H1 (cell line): ENCODE results near the gene UBXN4. TPM values are rescaled to one million over a fixed set of nuclear protein-coding genes. Genes with fewer than 3 reads are reported as not detected.

ENCODE experiments used
- CTCF ChIA-PET: fragments of 300-600 bp; sonication (Branson Sonifier 250); formaldehyde crosslinking; loops from one replicate; lab custom pipeline; 2021; ENCODE audit not compliant: partially characterized antibody; lab: Charles Lee
- POLR2A ChIA-PET: fragments of 300-600 bp; sonication (Branson Sonifier 250); formaldehyde crosslinking; loops from one replicate; lab custom pipeline; 2021; ENCODE audit warnings: inconsistent platforms; ENCODE audit not compliant: partially characterized antibody; lab: Charles Lee
- DNase-seq, 2 experiments: peaks; one replicate each; pipeline versions ENCODE4 v3.0.0 to v3.0.0-alpha.2; 2010 to 2022; ENCODE audit warnings: low spot score in 2 of 2, low read depth in 1 of 2, mixed read lengths in 1 of 2
- FAIRE-seq: peaks from 2 replicates; lab custom pipeline; 2011; peaks lifted over from hg19 to GRCh38; lab: Jason Lieb, UNC
- H2AFZ ChIP-seq: 2 replicates; pipeline ENCODE4 v1.8.1; 2012; ENCODE audit warnings: low read length, inconsistent platforms
- H2AK5ac ChIP-seq: 2 replicates; pipeline ENCODE4 v1.6.1; 2013; ENCODE audit warnings: low read depth, low read length
- H2BK120ac ChIP-seq: replicated peaks from 2 replicates; pipeline ENCODE3; 2013; ENCODE audit warnings: low read depth, low read length, inconsistent platforms
- H2BK12ac ChIP-seq: 2 replicates; pipeline ENCODE4 v1.6.1; 2013; ENCODE audit warnings: low read depth, low read length
- H2BK15ac ChIP-seq: 2 replicates; pipeline ENCODE4 v1.6.1; 2013; ENCODE audit warnings: low read length
- H2BK20ac ChIP-seq: 2 replicates; pipeline ENCODE4 v1.6.1; 2013; ENCODE audit warnings: low read length
- H2BK5ac ChIP-seq: 2 replicates; pipeline ENCODE4 v1.6.1; 2013; ENCODE audit warnings: low read depth, low read length
- H3K14ac ChIP-seq: 2 replicates; pipeline ENCODE4 v1.6.1; 2013; ENCODE audit warnings: inconsistent platforms; ENCODE audit not compliant: insufficient read length
- H3K18ac ChIP-seq: 2 replicates; pipeline ENCODE4 v1.6.1; 2013; ENCODE audit warnings: low read length; ENCODE audit errors: extremely low read depth
- H3K23ac ChIP-seq: 2 replicates; pipeline ENCODE4 v1.6.1; 2013; ENCODE audit warnings: inconsistent platforms; ENCODE audit not compliant: insufficient read length
- H3K23me2 ChIP-seq: 2 replicates; pipeline ENCODE4 v1.6.1; 2013; ENCODE audit warnings: low read depth, low read length
- H3K27ac ChIP-seq: 2 replicates; pipeline ENCODE4 v1.6.1; 2011; ENCODE audit warnings: low read depth, low read length, inconsistent platforms
- H3K27me3 ChIP-seq, 4 experiments: replicated peaks in 1 of 4; 1 replicate in 1 of 4; 2 replicates in 3 of 4; pipeline versions ENCODE4 v1.6.1 to v1.8.1; 2011 to 2013; ENCODE audit warnings: low read length in 3 of 4, mild to moderate bottlenecking in 3 of 4, inconsistent platforms in 2 of 4, mixed read lengths in 2 of 4, moderate library complexity in 1 of 4; ENCODE audit not compliant: control insufficient read depth in 3 of 4, insufficient read depth in 3 of 4; ENCODE audit errors: extremely low read depth in 1 of 4
- H3K36me3 ChIP-seq, 4 experiments: 2 replicates each; pipeline versions ENCODE4 v1.6.1 to v1.8.1; 2011 to 2013; ENCODE audit warnings: mild to moderate bottlenecking in 4 of 4, low read length in 3 of 4, moderate library complexity in 2 of 4, control low read depth in 1 of 4, inconsistent platforms in 1 of 4; ENCODE audit not compliant: insufficient read depth in 4 of 4, control insufficient read depth in 2 of 4
- H3K4ac ChIP-seq: replicated peaks from 2 replicates; pipeline ENCODE3; 2013; ENCODE audit warnings: low read length, low read depth, mixed read lengths, inconsistent platforms; ENCODE audit not compliant: insufficient read length
- H3K4me1 ChIP-seq, 4 experiments: replicated peaks in 1 of 4; 1 replicate in 1 of 4; 2 replicates in 3 of 4; pipeline versions ENCODE4 v1.6.1 to v1.8.1; 2011 to 2013; ENCODE audit warnings: low read length in 3 of 4, inconsistent platforms in 2 of 4, mixed read lengths in 1 of 4; ENCODE audit not compliant: insufficient read depth in 4 of 4, control insufficient read depth in 3 of 4
- H3K4me2 ChIP-seq, 2 experiments: 2 replicates each; pipeline versions ENCODE4 v1.6.1 to v1.8.1; 2011 to 2013; ENCODE audit warnings: low read depth in 2 of 2, low read length in 2 of 2, control low read depth in 1 of 2, inconsistent platforms in 1 of 2, mild to moderate bottlenecking in 1 of 2; ENCODE audit not compliant: insufficient read depth in 1 of 2
- H3K4me3 ChIP-seq, 4 experiments: fragments of 200-600, 300-600 bp in 1 of 4; sonication (generic), shearing (Covaris generic), sonication (Bioruptor Twin) in 1 of 4; 2 replicates each; pipeline versions ENCODE4 v1.5.1 to v1.8.1; 2011 to 2016; ENCODE audit warnings: low read length in 4 of 4, low read depth in 3 of 4, control low read depth in 2 of 4, inconsistent platforms in 2 of 4, mild to moderate bottlenecking in 2 of 4, mixed read lengths in 1 of 4, moderate library complexity in 1 of 4; ENCODE audit not compliant: insufficient read depth in 2 of 4; ENCODE audit errors: extremely low read depth in 1 of 4
- H3K56ac ChIP-seq: replicated peaks from 2 replicates; pipeline ENCODE3; 2013; ENCODE audit warnings: low read depth, mild to moderate bottlenecking, mixed read lengths, low read length, inconsistent platforms; ENCODE audit not compliant: insufficient read length
- H3K79me1 ChIP-seq: 2 replicates; pipeline ENCODE4 v1.6.1; 2013; ENCODE audit warnings: low read depth, low read length, control low read depth
- H3K79me2 ChIP-seq, 2 experiments: 2 replicates each; pipeline versions ENCODE4 v1.6.1 to v1.8.1; 2012 to 2013; ENCODE audit warnings: low read length in 2 of 2, mild to moderate bottlenecking in 2 of 2, inconsistent platforms in 1 of 2; ENCODE audit not compliant: insufficient read depth in 2 of 2, control insufficient read depth in 1 of 2
- H3K9ac ChIP-seq, 4 experiments: replicated peaks in 1 of 4; 1 replicate in 1 of 4; 2 replicates in 3 of 4; pipeline versions ENCODE4 v1.6.1 to v1.8.1; 2011 to 2013; ENCODE audit warnings: low read depth in 3 of 4, low read length in 3 of 4, control low read depth in 2 of 4, mild to moderate bottlenecking in 2 of 4, moderate library complexity in 2 of 4, inconsistent platforms in 1 of 4; ENCODE audit errors: extremely low read depth in 1 of 4
- H3K9me3 ChIP-seq, 2 experiments: 2 replicates each; pipeline versions ENCODE4 v1.6.1 to v1.8.1; 2012 to 2013; ENCODE audit warnings: mild to moderate bottlenecking in 2 of 2, moderate library complexity in 2 of 2, control low read depth in 1 of 2, inconsistent platforms in 1 of 2, low read depth in 1 of 2, low read length in 1 of 2, mixed read lengths in 1 of 2; ENCODE audit not compliant: insufficient read depth in 2 of 2
- H4K20me1 ChIP-seq, 2 experiments: replicated peaks in 1 of 2; 2 replicates each; pipeline versions ENCODE3 to v1.8.1; 2011 to 2013; ENCODE audit warnings: inconsistent platforms in 2 of 2, low read length in 2 of 2, mild to moderate bottlenecking in 1 of 2; ENCODE audit not compliant: insufficient read depth in 2 of 2, control insufficient read depth in 1 of 2
- H4K5ac ChIP-seq: 2 replicates; pipeline ENCODE4 v1.6.1; 2013; ENCODE audit warnings: low read length, low read depth, mixed read lengths, inconsistent platforms; ENCODE audit not compliant: insufficient read length
- H4K8ac ChIP-seq: 2 replicates; pipeline ENCODE4 v1.8.0; 2013; ENCODE audit warnings: mild to moderate bottlenecking, moderate library complexity, low read length, inconsistent platforms; ENCODE audit not compliant: insufficient read depth; ENCODE audit errors: extremely low read depth
- H4K91ac ChIP-seq: replicated peaks from 2 replicates; pipeline ENCODE3; 2013; ENCODE audit warnings: low read length, mixed read lengths, inconsistent platforms; ENCODE audit not compliant: insufficient read length
- CBX8 ChIP-seq: fragments of 300-800, 300-1000 bp; sonication (generic); IDR thresholded peaks from 2 replicates; pipeline ENCODE4 v1.7.1; 2016; ENCODE audit warnings: low read depth, low read length, borderline replicate concordance
- CTBP2 ChIP-seq: IDR thresholded peaks from 2 replicates; pipeline ENCODE4 v1.7.0; 2011; ENCODE audit warnings: borderline replicate concordance, mild to moderate bottlenecking, moderate library complexity, mixed read lengths, low read length; ENCODE audit not compliant: insufficient read depth, insufficient read length
- EGR1 ChIP-seq: IDR thresholded peaks from 2 replicates; pipeline ENCODE4 v1.6.1; 2011; ENCODE audit warnings: low read depth, low read length, borderline replicate concordance
- HDAC6 ChIP-seq: IDR thresholded peaks from one replicate; pipeline ENCODE4 v1.7.1; 2012; ENCODE audit warnings: low read depth, mild to moderate bottlenecking, inconsistent platforms, low read length, moderate library complexity
- JUN ChIP-seq: IDR thresholded peaks from 2 replicates; pipeline ENCODE4 v1.6.1; 2011; ENCODE audit warnings: low read depth, mild to moderate bottlenecking, improper control_type of control experiment, low read length
- JUND ChIP-seq: IDR thresholded peaks from 2 replicates; pipeline ENCODE4 v1.6.1; 2011; ENCODE audit warnings: mild to moderate bottlenecking, improper control_type of control experiment, low read length
- MAFK ChIP-seq: IDR thresholded peaks from 2 replicates; pipeline ENCODE4 v1.6.1; 2012; ENCODE audit warnings: low read depth, mild to moderate bottlenecking, improper control_type of control experiment, low read length
- SP2 ChIP-seq: IDR thresholded peaks from 2 replicates; pipeline ENCODE4 v1.6.1; 2012; ENCODE audit warnings: mild to moderate bottlenecking, low read length, inconsistent platforms
- SP4 ChIP-seq: IDR thresholded peaks from 2 replicates; pipeline ENCODE4 v1.6.1; 2012; ENCODE audit warnings: low read length, inconsistent platforms
- ZNF274 ChIP-seq: IDR thresholded peaks from 2 replicates; pipeline ENCODE4 v1.7.0; 2012; ENCODE audit warnings: low read length, borderline replicate concordance; ENCODE audit errors: extremely low read depth
- WGBS, 2 experiments: shearing (Covaris generic) in 1 of 2; methylation state at CpG; one replicate each; pipeline versions ENCODE4 v1.1.6 to v1.1.7; 2013 to 2015; ENCODE audit warnings: low lambda C conversion rate in 2 of 2, mixed read lengths in 2 of 2, inconsistent platforms in 1 of 2, low coverage in 1 of 2, missing lambda C conversion rate in 1 of 2; ENCODE audit not compliant: insufficient replicate concordance in 2 of 2, insufficient coverage in 1 of 2, insufficient read length in 1 of 2; ENCODE audit errors: extremely low coverage in 1 of 2, missing lambda C conversion rate in 1 of 2; 5-methylcytosine and 5-hydroxymethylcytosine counted together
- polyA plus RNA-seq, 7 experiments: library from polyadenylated mRNA; depleted of rRNA in 3 of 7; stranded (reverse) in 5 of 7; unstranded in 2 of 7; fragments of >200 nt in 5 of 7; fragments of 200-250 nt in 2 of 7; gene quantifications; 1 replicate in 5 of 7; 2 replicates in 1 of 7; 4 replicates in 1 of 7; pipeline versions ENCODE4 v1.2.1 to v1.2.3, GENCODE V29; 2011 to 2013; ENCODE audit warnings: missing spikeins in 2 of 7, mixed read lengths in 2 of 7
- total RNA-seq: library from RNA; stranded (reverse); fragmentation: NEBNext Ultra II Directional; extraction: Animal tissue kit (Norgen Biotek cat#: 25700); gene quantifications from 2 replicates; pipeline ENCODE4 v1.2.1, GENCODE V29; 2021
- TF ChIP-seq, protein P1 (sequence below): IDR thresholded peaks from 2 replicates; pipeline ENCODE4 v1.6.1; 2012; ENCODE audit warnings: low read length, inconsistent platforms
- TF ChIP-seq, protein P2 (sequence below): IDR thresholded peaks from 2 replicates; pipeline ENCODE4 v1.6.1; 2012; ENCODE audit warnings: inconsistent platforms

Gene UBXN4
- total and polyA plus RNA-seq, 2 of the 8 experiments (the other 6 are each of a cell fraction or from before 2014, with no cell fraction given), result 20.1 to 64.2 TPM

DNA sequence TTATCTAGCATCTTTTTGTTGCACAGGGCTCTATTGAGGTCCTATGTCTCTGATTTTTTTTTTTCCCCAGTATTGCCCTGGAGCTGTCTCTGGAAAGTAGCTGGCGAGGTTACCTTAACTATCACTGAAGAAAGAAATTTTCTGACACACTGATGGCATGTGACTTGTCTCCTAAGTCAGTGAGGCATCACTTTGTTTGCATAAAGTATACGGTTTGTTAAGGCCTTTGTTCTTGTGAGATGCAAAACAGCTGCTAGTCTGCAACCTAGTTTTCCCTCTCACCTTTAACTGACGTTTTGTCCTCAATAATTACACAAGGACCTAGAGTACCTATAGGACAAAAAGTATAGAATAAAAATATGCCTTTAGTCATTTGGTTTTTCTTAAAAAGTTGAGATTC is 41.8 kb downstream of the UBXN4 start:
- Histone ChIP-seq H2AFZ (no peak overlapping the region), H4K8ac (no peak overlapping the region), H4K91ac (no peak overlapping the region), H3K23me2 (no peaks in the 10 kb centered on the region), H3K27ac (no peak overlapping the region), H2AK5ac (no peak overlapping the region), H3K4me1 (no peaks in the 10 kb centered on the region), H3K18ac (no peak overlapping the region), H2BK5ac (no peak overlapping the region), H4K20me1 (peaks cover 0 to 1% of the 10 kb centered on the region in 2 experiments), H2BK20ac (no peak overlapping the region), H3K9me3 (peaks cover 0 to 2% of the 10 kb centered on the region in 2 experiments; a peak in 1 of 4 replicates), H2BK12ac (no peak overlapping the region), H3K36me3 (peaks cover 3 to 60% (median 29%) of the 10 kb centered on the region in 4 experiments; a peak in 7 of 8 replicates), H3K79me2 (no peaks in the 10 kb centered on the region), H3K4me3 (no peak overlapping the region), H2BK120ac (no peak overlapping the region), H4K5ac (no peak overlapping the region), H3K79me1 (no peaks in the 10 kb centered on the region), H2BK15ac (no peak overlapping the region), H3K14ac (no peak overlapping the region), H3K23ac (no peak overlapping the region), H3K56ac (no peak overlapping the region), H3K4ac (no peak overlapping the region), H3K27me3 (no peaks in the 10 kb centered on the region), H3K9ac (no peak overlapping the region), H3K4me2 (no peak overlapping the region)
- no peak for DNase-seq
- CTCF ChIA-PET, result interaction anchor here (1.0 to 9.4 kb wide), 3 partner anchors 14 to 773 kb away, joined by 3 to 87 read pairs (median 5); no protein-coding TSS in a partner anchor
- 97% methylated on average over 3 of the region's 3 CpGs; no CpG with 5 or more reads in 1 of the 2 experiments for WGBS, 2 experiments
- no peak for FAIRE-seq
- POLR2A ChIA-PET, result interaction anchor here (1.0 kb wide), 1 partner anchor 38 kb away, joined by 3 read pairs; no protein-coding TSS in a partner anchor
- TF ChIP-seq CTBP2, result no peak
- no peak for TF ChIP-seq JUND
- TF ChIP-seq SP4, result no peak
- no peak for TF ChIP-seq SP2
- TF ChIP-seq, protein P1, sequence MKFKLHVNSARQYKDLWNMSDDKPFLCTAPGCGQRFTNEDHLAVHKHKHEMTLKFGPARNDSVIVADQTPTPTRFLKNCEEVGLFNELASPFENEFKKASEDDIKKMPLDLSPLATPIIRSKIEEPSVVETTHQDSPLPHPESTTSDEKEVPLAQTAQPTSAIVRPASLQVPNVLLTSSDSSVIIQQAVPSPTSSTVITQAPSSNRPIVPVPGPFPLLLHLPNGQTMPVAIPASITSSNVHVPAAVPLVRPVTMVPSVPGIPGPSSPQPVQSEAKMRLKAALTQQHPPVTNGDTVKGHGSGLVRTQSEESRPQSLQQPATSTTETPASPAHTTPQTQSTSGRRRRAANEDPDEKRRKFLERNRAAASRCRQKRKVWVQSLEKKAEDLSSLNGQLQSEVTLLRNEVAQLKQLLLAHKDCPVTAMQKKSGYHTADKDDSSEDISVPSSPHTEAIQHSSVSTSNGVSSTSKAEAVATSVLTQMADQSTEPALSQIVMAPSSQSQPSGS, result no peak
- no peak for TF ChIP-seq MAFK
- TF ChIP-seq, protein P2, sequence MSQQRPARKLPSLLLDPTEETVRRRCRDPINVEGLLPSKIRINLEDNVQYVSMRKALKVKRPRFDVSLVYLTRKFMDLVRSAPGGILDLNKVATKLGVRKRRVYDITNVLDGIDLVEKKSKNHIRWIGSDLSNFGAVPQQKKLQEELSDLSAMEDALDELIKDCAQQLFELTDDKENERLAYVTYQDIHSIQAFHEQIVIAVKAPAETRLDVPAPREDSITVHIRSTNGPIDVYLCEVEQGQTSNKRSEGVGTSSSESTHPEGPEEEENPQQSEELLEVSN, result no peak
- TF ChIP-seq CBX8, result no peak
- no peak for TF ChIP-seq JUN
- TF ChIP-seq HDAC6, result no peak
- TF ChIP-seq ZNF274, result no peak
- TF ChIP-seq EGR1, result no peak
